Measurements from ENCODE around the gene PTPRT. TPM values are rescaled to one million over a fixed set of nuclear protein-coding genes. Genes with fewer than 3 reads are reported as not detected.

The PTPRT gene
- total RNA-seq, 1 experiment from 2014 or later, result not detected

DNA sequence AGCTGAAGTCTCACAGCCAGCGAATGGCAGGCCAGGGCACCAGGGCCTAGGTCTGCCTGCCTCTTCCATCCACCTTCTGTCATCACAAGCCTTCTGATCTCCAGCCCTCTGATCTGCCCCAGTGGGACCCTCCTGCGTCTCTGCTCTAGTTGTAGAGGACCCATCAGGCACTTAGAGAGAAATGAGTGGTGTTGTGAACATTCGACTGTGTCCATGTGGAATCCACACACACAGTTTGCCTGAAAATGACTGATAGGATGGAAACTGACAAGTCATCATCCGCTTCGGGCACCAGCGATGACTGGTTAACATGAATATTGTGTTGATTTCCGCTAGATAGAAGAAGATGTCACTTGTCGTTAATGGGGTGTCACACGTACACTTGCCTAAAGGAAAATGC, 221.0 kb downstream of the PTPRT start:
- BruUV-seq (replicated peaks), result no TSS peak
- ChIA-PET POLR2A (ENCODE audit: low non-redundant PET) (no interaction called here), CTCF (no interaction called here)
- no peak for DNase-seq (ENCODE audit: low spot score)
- no peaks in the 10 kb centered on the region for H3K4me1 ChIP-seq (ENCODE audit: insufficient read depth, low read length, poor library complexity, severe bottlenecking)
- H3K4me3 ChIP-seq (ENCODE audit: low read depth, low read length, poor library complexity, severe bottlenecking), result no peak overlapping the region
- intact Hi-C loops (cut with micrococcal nuclease; ENCODE audit: unreplicated experiment), result loop anchor here (10.0 kb wide), 1 partner anchor 64 kb away; no protein-coding TSS in a partner anchor
- TF ChIP-seq, protein P1, sequence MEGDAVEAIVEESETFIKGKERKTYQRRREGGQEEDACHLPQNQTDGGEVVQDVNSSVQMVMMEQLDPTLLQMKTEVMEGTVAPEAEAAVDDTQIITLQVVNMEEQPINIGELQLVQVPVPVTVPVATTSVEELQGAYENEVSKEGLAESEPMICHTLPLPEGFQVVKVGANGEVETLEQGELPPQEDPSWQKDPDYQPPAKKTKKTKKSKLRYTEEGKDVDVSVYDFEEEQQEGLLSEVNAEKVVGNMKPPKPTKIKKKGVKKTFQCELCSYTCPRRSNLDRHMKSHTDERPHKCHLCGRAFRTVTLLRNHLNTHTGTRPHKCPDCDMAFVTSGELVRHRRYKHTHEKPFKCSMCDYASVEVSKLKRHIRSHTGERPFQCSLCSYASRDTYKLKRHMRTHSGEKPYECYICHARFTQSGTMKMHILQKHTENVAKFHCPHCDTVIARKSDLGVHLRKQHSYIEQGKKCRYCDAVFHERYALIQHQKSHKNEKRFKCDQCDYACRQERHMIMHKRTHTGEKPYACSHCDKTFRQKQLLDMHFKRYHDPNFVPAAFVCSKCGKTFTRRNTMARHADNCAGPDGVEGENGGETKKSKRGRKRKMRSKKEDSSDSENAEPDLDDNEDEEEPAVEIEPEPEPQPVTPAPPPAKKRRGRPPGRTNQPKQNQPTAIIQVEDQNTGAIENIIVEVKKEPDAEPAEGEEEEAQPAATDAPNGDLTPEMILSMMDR (conservative IDR thresholded peaks at IDR 0.05; ENCODE audit: low read depth, low read length), result no peak
- TF ChIP-seq EZH2 (IDR thresholded peaks at IDR 0.05; ENCODE audit: borderline replicate concordance, low read depth, low read length, poor library complexity, severe bottlenecking), result no peak
- no peak overlapping the region for H3K27ac ChIP-seq (ENCODE audit: low read depth, low read length, poor library complexity, severe bottlenecking)
- H3K36me3 ChIP-seq (ENCODE audit: insufficient read depth, low read length, poor library complexity, severe bottlenecking), result no peaks in the 10 kb centered on the region
- H3K27me3 ChIP-seq (replicated peaks; ENCODE audit: insufficient read depth, low read depth, low read length, poor library complexity), result peaks cover 39% of the 10 kb centered on the region
- H3K9me3 ChIP-seq (ENCODE audit: low read depth, low read length, poor library complexity, severe bottlenecking), result no peaks in the 10 kb centered on the region

DNA sequence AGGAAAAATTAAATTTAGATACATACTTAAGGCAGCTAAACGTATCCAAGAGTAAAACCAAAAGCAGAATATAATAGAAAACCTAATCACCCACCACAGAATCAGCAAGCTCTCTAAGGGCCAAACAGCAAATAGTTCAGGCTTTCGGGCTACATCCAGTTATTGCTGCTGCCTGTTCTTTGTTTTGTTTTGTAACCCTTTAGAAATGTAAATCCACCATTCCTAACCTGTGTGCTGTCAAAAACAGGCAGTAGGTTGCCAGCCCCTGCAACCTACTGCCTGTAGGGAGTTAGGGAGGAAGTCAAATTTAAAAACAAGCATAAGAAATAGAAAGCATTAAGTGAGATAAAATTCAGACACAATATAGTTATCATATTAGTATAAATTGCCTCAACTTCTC, 225.9 kb downstream of the PTPRT start:
- ChIA-PET POLR2A (ENCODE audit: low non-redundant PET) (no interaction called here), CTCF (no interaction called here)
- BruUV-seq (replicated peaks), result no TSS peak
- intact Hi-C loops (cut with micrococcal nuclease; ENCODE audit: unreplicated experiment), result loop anchor here (10.0 kb wide), 1 partner anchor 59 kb away; no protein-coding TSS in a partner anchor
- Histone ChIP-seq H3K9me3 (ENCODE audit: low read depth, low read length, poor library complexity, severe bottlenecking) (no peaks in the 10 kb centered on the region), H3K36me3 (ENCODE audit: insufficient read depth, low read length, poor library complexity, severe bottlenecking) (no peaks in the 10 kb centered on the region), H3K27ac (ENCODE audit: low read depth, low read length, poor library complexity, severe bottlenecking) (no peak overlapping the region), H3K27me3 (replicated peaks; ENCODE audit: insufficient read depth, low read depth, low read length, poor library complexity) (peaks cover 33% of the 10 kb centered on the region), H3K4me1 (ENCODE audit: insufficient read depth, low read length, poor library complexity, severe bottlenecking) (no peaks in the 10 kb centered on the region), H3K4me3 (ENCODE audit: low read depth, low read length, poor library complexity, severe bottlenecking) (no peak overlapping the region)
- DNase-seq (ENCODE audit: low spot score), result no peak
- TF ChIP-seq, protein P1 (conservative IDR thresholded peaks at IDR 0.05; ENCODE audit: low read depth, low read length), result no peak
- TF ChIP-seq EZH2 (IDR thresholded peaks at IDR 0.05; ENCODE audit: borderline replicate concordance, low read depth, low read length, poor library complexity, severe bottlenecking), result no peak

DNA sequence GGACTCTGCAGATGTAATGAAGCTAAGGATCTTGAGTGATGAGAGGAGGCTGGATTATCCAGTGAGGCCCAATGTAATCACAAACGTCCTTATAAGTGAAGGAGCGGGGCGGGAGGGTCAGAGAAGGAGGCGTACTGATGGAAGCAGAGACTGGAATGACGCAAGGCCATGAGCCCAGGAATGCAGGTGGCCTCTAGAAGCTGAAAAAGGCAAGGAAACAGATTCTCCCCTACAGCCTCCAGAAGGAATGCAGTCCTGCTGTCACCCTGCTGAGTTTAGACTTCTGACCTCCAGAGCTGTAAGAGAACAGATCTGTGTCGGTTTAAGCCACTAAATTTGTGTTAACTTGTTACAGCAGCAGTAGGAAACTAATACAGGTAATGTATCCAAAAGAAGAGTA, 227.9 kb downstream of the PTPRT start:
- no peak overlapping the region for H3K27ac ChIP-seq (ENCODE audit: low read depth, low read length, poor library complexity, severe bottlenecking)
- H3K9me3 ChIP-seq (ENCODE audit: low read depth, low read length, poor library complexity, severe bottlenecking), result no peaks in the 10 kb centered on the region
- DNase-seq (ENCODE audit: low spot score), result no peak
- H3K27me3 ChIP-seq (replicated peaks; ENCODE audit: insufficient read depth, low read depth, low read length, poor library complexity), result peaks cover 29% of the 10 kb centered on the region
- no TSS peak for BruUV-seq (replicated peaks)
- TF ChIP-seq, protein P1 (conservative IDR thresholded peaks at IDR 0.05; ENCODE audit: low read depth, low read length), result no peak
- TF ChIP-seq EZH2 (IDR thresholded peaks at IDR 0.05; ENCODE audit: borderline replicate concordance, low read depth, low read length, poor library complexity, severe bottlenecking), result no peak
- H3K4me1 ChIP-seq (ENCODE audit: insufficient read depth, low read length, poor library complexity, severe bottlenecking), result no peaks in the 10 kb centered on the region
- H3K4me3 ChIP-seq (ENCODE audit: low read depth, low read length, poor library complexity, severe bottlenecking), result no peak overlapping the region
- CTCF ChIA-PET, result no interaction called here
- no peaks in the 10 kb centered on the region for H3K36me3 ChIP-seq (ENCODE audit: insufficient read depth, low read length, poor library complexity, severe bottlenecking)
- intact Hi-C loops (cut with micrococcal nuclease; ENCODE audit: unreplicated experiment), result loop anchor here (10.0 kb wide), 1 partner anchor 57 kb away; no protein-coding TSS in a partner anchor
- POLR2A ChIA-PET (ENCODE audit: low non-redundant PET), result no interaction called here
